Measurements from ENCODE around the gene NHLRC3. TPM values are rescaled to one million over a fixed set of nuclear protein-coding genes. Genes with fewer than 3 reads are reported as not detected.

NHLRC3 gene
- total RNA-seq, 6 experiments from 2014 or later, result 11.2 to 20.9 (median 15.7) TPM

DNA sequence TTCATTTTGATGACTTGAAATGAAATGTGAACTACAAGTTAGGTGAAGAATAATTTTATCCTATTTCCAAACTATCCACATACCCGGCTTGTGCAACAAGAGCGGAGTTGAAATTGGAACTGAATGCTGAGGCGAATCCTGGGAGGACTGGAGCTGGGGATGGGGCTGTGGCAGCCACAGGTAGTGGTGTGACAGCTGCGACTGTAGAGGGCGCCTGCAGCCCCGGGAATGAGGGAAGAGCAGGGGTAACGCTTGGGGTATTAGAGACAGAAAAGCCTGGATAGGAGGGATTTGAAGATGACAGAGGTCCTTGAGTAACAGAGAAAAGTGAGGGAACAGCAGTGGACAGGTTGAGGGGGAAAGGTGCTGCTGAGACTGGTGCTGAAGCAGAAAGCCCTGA, 25.6 kb upstream of the NHLRC3 start:
- no peak for DNase-seq
- WGBS (ENCODE audit: insufficient coverage, low coverage, low lambda C conversion rate, missing lambda C conversion rate), result 82% methylated on average over 7 of the region's 7 CpGs
- Histone ChIP-seq H3K4me3 (no peak overlapping the region), H3K9me3 (no peaks in the 10 kb centered on the region), H3K36me3 (peaks cover 0 to 57% (median 21%) of the 10 kb centered on the region in 4 donors), H3K4me1 (no peaks in the 10 kb centered on the region), H3K27me3 (no peaks in the 10 kb centered on the region), H3K27ac (no peak overlapping the region)
- no peak for TF ChIP-seq POLR2A (IDR thresholded peaks at IDR 0.05)
- TF ChIP-seq, protein P1, sequence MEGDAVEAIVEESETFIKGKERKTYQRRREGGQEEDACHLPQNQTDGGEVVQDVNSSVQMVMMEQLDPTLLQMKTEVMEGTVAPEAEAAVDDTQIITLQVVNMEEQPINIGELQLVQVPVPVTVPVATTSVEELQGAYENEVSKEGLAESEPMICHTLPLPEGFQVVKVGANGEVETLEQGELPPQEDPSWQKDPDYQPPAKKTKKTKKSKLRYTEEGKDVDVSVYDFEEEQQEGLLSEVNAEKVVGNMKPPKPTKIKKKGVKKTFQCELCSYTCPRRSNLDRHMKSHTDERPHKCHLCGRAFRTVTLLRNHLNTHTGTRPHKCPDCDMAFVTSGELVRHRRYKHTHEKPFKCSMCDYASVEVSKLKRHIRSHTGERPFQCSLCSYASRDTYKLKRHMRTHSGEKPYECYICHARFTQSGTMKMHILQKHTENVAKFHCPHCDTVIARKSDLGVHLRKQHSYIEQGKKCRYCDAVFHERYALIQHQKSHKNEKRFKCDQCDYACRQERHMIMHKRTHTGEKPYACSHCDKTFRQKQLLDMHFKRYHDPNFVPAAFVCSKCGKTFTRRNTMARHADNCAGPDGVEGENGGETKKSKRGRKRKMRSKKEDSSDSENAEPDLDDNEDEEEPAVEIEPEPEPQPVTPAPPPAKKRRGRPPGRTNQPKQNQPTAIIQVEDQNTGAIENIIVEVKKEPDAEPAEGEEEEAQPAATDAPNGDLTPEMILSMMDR (IDR thresholded peaks at IDR 0.05), result peak in 1 of 4 donors; percentile 15
- intact Hi-C loops (cut with DNase I), result no loop called here
- peak in 1 of 4 donors; percentile 52 for ATAC-seq

DNA sequence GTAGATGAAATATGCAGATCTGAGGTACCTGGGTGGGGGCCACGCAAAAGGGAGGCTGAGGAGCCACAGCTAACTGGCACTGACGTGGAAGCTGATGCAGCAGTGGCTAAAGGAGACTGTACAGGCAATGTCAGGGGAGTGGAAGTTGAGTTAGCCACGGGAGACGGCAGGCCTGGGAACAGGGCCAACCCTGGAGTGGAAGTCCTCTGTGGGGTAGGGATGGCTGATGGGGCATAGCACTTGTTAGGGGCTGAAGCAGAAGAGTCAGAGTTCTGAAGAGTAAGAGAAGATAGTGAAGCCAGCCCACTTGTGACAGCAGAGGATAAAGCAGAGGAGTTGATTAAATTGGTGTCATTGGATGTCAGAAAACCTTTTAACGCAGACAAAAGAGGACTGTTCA, 24.8 kb upstream of the NHLRC3 start:
- H3K36me3 ChIP-seq, result peaks cover 0 to 61% (median 21%) of the 10 kb centered on the region in 4 donors
- intact Hi-C loops (cut with DNase I), result no loop called here
- no peak for ATAC-seq

DNA sequence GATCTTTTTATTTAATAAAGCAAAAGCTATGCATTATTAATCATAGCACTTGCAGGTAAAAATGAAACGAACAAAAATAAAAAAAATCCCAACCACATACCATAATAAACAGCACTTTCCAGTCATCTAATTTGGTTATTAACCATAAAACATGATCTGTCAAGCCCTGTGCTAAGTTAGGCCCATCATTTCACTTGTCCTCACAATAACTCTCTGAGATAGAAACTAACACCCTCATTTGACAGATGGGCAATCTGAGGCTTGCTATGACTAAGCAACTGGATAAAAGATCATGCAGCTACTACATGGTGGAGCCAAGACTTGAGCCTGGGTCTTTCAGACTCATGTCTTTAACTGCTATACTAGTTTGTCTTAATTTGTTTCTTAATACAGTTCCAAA, 22.2 kb upstream of the NHLRC3 start:
- Histone ChIP-seq H3K4me3 (no peak overlapping the region), H3K4me1 (no peaks in the 10 kb centered on the region), H3K27me3 (no peaks in the 10 kb centered on the region), H3K27ac (no peak overlapping the region), H3K9me3 (no peaks in the 10 kb centered on the region), H3K36me3 (peaks cover 0 to 52% (median 19%) of the 10 kb centered on the region in 4 donors)
- ATAC-seq, result no peak
- 80% methylated on average over 1 of the region's 1 CpG for WGBS (ENCODE audit: insufficient coverage, low coverage, low lambda C conversion rate, missing lambda C conversion rate)
- DNase-seq, result no peak
- TF ChIP-seq, protein P1 (IDR thresholded peaks at IDR 0.05), result no peak
- no peak for TF ChIP-seq POLR2A (IDR thresholded peaks at IDR 0.05)
- intact Hi-C loops (cut with DNase I), result no loop called here

More for the DNA sequence above, 24.8 kb upstream of the NHLRC3 start:
- TF ChIP-seq POLR2A (IDR thresholded peaks at IDR 0.05), result no peak
- TF ChIP-seq, protein P1 (IDR thresholded peaks at IDR 0.05), result no peak
- no peaks in the 10 kb centered on the region for H3K4me1 ChIP-seq
- H3K27me3 ChIP-seq, result no peaks in the 10 kb centered on the region
- H3K4me3 ChIP-seq, result no peak overlapping the region
- DNase-seq, result no peak
- WGBS (ENCODE audit: insufficient coverage, low coverage, low lambda C conversion rate, missing lambda C conversion rate), result 85% methylated on average over 5 of the region's 5 CpGs
- no peak overlapping the region for H3K27ac ChIP-seq
- no peaks in the 10 kb centered on the region for H3K9me3 ChIP-seq

DNA sequence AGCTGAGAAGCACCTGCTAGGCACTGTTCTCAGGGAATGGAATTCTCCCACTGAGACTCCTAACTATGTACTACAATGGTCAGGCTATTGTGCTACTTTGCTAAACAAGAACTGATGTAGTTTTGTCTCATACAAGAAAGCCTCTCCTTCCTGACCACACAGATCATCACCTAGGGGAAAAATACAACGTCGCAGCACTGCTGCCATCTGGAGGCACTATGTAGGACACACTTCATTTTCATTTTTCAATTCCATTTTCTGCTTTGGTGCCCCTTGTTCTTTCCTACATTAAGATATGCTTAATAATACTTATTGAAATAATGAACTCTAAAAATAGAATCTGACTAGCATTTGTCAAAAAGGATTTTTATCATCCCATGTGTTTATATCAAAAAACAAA, 21.5 kb upstream of the NHLRC3 start:
- TF ChIP-seq POLR2A (IDR thresholded peaks at IDR 0.05), result no peak
- TF ChIP-seq, protein P1 (IDR thresholded peaks at IDR 0.05), result peak; percentile 15 to 48 (median 41)
- Histone ChIP-seq H3K36me3 (peaks cover 0 to 48% (median 17%) of the 10 kb centered on the region in 4 donors), H3K4me3 (no peak overlapping the region), H3K27me3 (no peaks in the 10 kb centered on the region), H3K27ac (no peak overlapping the region), H3K9me3 (no peaks in the 10 kb centered on the region), H3K4me1 (no peaks in the 10 kb centered on the region)
- intact Hi-C loops (cut with DNase I), result no loop called here
- WGBS (ENCODE audit: insufficient coverage, low coverage, low lambda C conversion rate, missing lambda C conversion rate), result 3% methylated on average over 2 of the region's 2 CpGs
- ATAC-seq (peak; percentile 56 to 68 (median 60)), DNase-seq (no peak)

Data from right lobe of liver (tissue), 6 donors.